ENCODE results near the gene GTF3C2. TPM values are rescaled to one million over a fixed set of nuclear protein-coding genes. Genes with fewer than 3 reads are reported as not detected.

Gene GTF3C2
- total and polyA plus RNA-seq, 9 of the 15 experiments (the other 6 are each of a cell fraction or from before 2014, with no cell fraction given): 35.5 to 96.8 (median 53.0) TPM

- no peak overlapping the region for H3K4me2 ChIP-seq (ENCODE audit: insufficient read depth, low read length)
- no peak for ATAC-seq
- no TSS peak for BruUV-seq (replicated peaks)
- H3K36me3 ChIP-seq (ENCODE audit: control insufficient read depth, insufficient read depth, low read length): no peaks in the 10 kb centered on the region
- WGBS (ENCODE audit: insufficient coverage, low coverage, missing lambda C conversion rate): 25% methylated on average over 3 of the region's 3 CpGs
- no peaks in the 10 kb centered on the region for H3K9me1 ChIP-seq (ENCODE audit: control insufficient read depth, insufficient read depth, low read length)
- H4K20me1 ChIP-seq (replicated peaks; ENCODE audit: control insufficient read depth, insufficient read depth, low read length): no peaks in the 10 kb centered on the region
- FAIRE-seq: no peak
- H3K9ac ChIP-seq (ENCODE audit: insufficient read depth in 1 of 2, low read depth in 2 of 2, low read length in 2 of 2): no peak overlapping the region
- no peak overlapping the region for H2AFZ ChIP-seq (ENCODE audit: low read depth, low read length)
- no peak for DNase-seq (ENCODE audit: extremely low read depth in 1 of 4, low spot score in 3 of 4)
- CTCF ChIA-PET (ENCODE audit: low intra/inter-chr PET ratio): no interaction called here
- no peak overlapping the region for H3K4me3 ChIP-seq
- in situ Hi-C loops (cut with MboI): loop anchor here (5.0 kb wide), 1 partner anchor 184 kb away; no protein-coding TSS in a partner anchor
- POLR2A ChIA-PET: interaction anchor here (0.6 to 1.3 kb wide), 6 partner anchors 10 to 664 kb away, joined by 3 to 6 read pairs (median 4); no protein-coding TSS in a partner anchor
- peaks cover 6 to 17% of the 10 kb centered on the region in 2 experiments for H3K4me1 ChIP-seq (replicated peaks in 1 of 2; ENCODE audit: control insufficient read depth in 2 of 2, insufficient read depth in 2 of 2, low read length in 2 of 2)
- H3K27ac ChIP-seq (ENCODE audit: extremely low read depth, low read depth, low read length): no peak overlapping the region
- H3K9me3 ChIP-seq (replicated peaks; ENCODE audit: control insufficient read depth, insufficient read depth, low read depth, low read length): no peaks in the 10 kb centered on the region
- intact Hi-C loops (cut with micrococcal nuclease): loop anchor here (10.0 kb wide), 1 partner anchor 437 kb away; the partner anchor contains the start of gene DPYSL5
- TF ChIP-seq BRD4 (IDR thresholded peaks at IDR 0.05) (no peak), SMARCA4 (IDR thresholded peaks at IDR 0.05) (no peak), ZNF197 (CRISPR knock-in tag; IDR thresholded peaks at IDR 0.05; ENCODE audit: low read depth) (no peak), ELK1 (CRISPR knock-in tag; IDR thresholded peaks at IDR 0.05) (no peak), ATF2 (CRISPR knock-in tag; IDR thresholded peaks at IDR 0.05) (no peak), LEF1 (IDR thresholded peaks at IDR 0.05) (no peak), SIX5 (IDR thresholded peaks at IDR 0.05; ENCODE audit: borderline replicate concordance in 1 of 2, insufficient read depth in 1 of 2, low read depth in 1 of 2, low read length in 2 of 2) (no peak)
- peaks cover 0 to 4% of the 10 kb centered on the region in 2 experiments; a peak in 1 of 5 replicates for H3K27me3 ChIP-seq (ENCODE audit: control insufficient read depth in 2 of 2, insufficient read depth in 2 of 2, low read length in 2 of 2)
- no peaks in the 10 kb centered on the region for H3K79me2 ChIP-seq (ENCODE audit: control insufficient read depth, insufficient read depth, low read length)
These were observed 75.1 kb downstream of the GTF3C2 start for GRCh38 chr2:27281442-27281841.
